Right renal pelvis (tissue), 4 donors: ENCODE data around the gene CARHSP1. TPM values are rescaled to one million over a fixed set of nuclear protein-coding genes. Genes with fewer than 3 reads are reported as not detected.
"Not testable (repeated sequence)": the region's sequence is repeated elsewhere in the genome, so short reads cannot be mapped to it uniquely, and the experiment has no call there.

ENCODE experiments used
- DNase-seq, 4 donors: peaks; one replicate each; pipeline ENCODE4 v3.0.0-alpha.2; 2013; ENCODE audit warnings: low read depth in 4 of 4, low spot score in 3 of 4, missing footprints in 1 of 4
- polyA plus RNA-seq, 4 donors: library from polyadenylated mRNA; unstranded; fragments of 120-200 nt; gene quantifications; one replicate each; pipeline ENCODE4 v1.2.1, GENCODE V29; 2013; ENCODE audit not compliant: insufficient read length in 4 of 4

Gene CARHSP1
- polyA plus RNA-seq, 4 donors, result 67.4 to 82.5 (median 71.0) TPM

- DNase-seq, result no peak
These were observed 25.3 kb upstream of the CARHSP1 start for GRCh38 chr16:8893976-8894690.

- no peak for DNase-seq
These were observed 24.6 kb upstream of the CARHSP1 start for GRCh38 chr16:8893426-8893825.

GRCh38 chr16:8892101-8892575, 23.3 kb upstream of the CARHSP1 start:
- DNase-seq, result no peak

GRCh38 chr16:8890549-8890921, 21.7 kb upstream of the CARHSP1 start:
- no peak for DNase-seq

- no peak for DNase-seq
These were observed 21.2 kb upstream of the CARHSP1 start for GRCh38 chr16:8889893-8890548.

- DNase-seq, result no peak
These were observed 20.4 kb upstream of the CARHSP1 start for GRCh38 chr16:8888951-8889892.

GRCh38 chr16:8887952-8888560, 19.2 kb upstream of the CARHSP1 start:
- no peak for DNase-seq

- no peak for DNase-seq
These were observed 18.6 kb upstream of the CARHSP1 start for GRCh38 chr16:8887431-8887765.

- DNase-seq, result no peak
These were observed 18.0 kb upstream of the CARHSP1 start for GRCh38 chr16:8886593-8887430.

GRCh38 chr16:8885674-8886592, 17.1 kb upstream of the CARHSP1 start:
- no peak for DNase-seq

- DNase-seq, result no peak
These were observed 14.0 kb upstream of the CARHSP1 start for GRCh38 chr16:8882725-8883377.

GRCh38 chr16:8882041-8882617, 13.3 kb upstream of the CARHSP1 start, which contains the start of gene LITAFD:
TSS of gene LITAFD (plus strand) at chr16:8882351. CDS start at chr16:8884356, 2,005 bp downstream.
- no peak for DNase-seq

GRCh38 chr16:8880839-8881510, 12.2 kb upstream of the CARHSP1 start:
- DNase-seq, result no peak

- no peak for DNase-seq
These were observed 9.7 kb upstream of the CARHSP1 start for GRCh38 chr16:8878523-8878911.

- no peak for DNase-seq
These were observed 9.2 kb upstream of the CARHSP1 start for GRCh38 chr16:8877894-8878522.

GRCh38 chr16:8875317-8875716, 6.5 kb upstream of the CARHSP1 start:
- not testable (repeated sequence) for DNase-seq

- no peak for DNase-seq
These were observed 5.6 kb upstream of the CARHSP1 start for GRCh38 chr16:8874388-8874787.
